Peyer's patch (tissue), 4 donors: ENCODE data around the gene MS4A10.

Experiments used
- POLR2A ChIP-seq, 2 donors: fragments of 450-650 bp; IDR thresholded peaks; one replicate each; pipeline ENCODE4 v1.5.1; 2017; ENCODE audit warnings: antibody characterized with exemption in 2 of 2, mild to moderate bottlenecking in 2 of 2, moderate library complexity in 2 of 2
- TF ChIP-seq, protein P1 (sequence below), 6 experiments: fragments of 450-650 bp in 4 of 6; fragments of 200-600 bp in 2 of 6; sonication (generic) in 1 of 6; IDR thresholded peaks; one replicate each; pipeline ENCODE4 v1.5.1; 2017 to 2019; ENCODE audit warnings: antibody characterized with exemption in 6 of 6, mild to moderate bottlenecking in 3 of 6, moderate library complexity in 1 of 6

DNA sequence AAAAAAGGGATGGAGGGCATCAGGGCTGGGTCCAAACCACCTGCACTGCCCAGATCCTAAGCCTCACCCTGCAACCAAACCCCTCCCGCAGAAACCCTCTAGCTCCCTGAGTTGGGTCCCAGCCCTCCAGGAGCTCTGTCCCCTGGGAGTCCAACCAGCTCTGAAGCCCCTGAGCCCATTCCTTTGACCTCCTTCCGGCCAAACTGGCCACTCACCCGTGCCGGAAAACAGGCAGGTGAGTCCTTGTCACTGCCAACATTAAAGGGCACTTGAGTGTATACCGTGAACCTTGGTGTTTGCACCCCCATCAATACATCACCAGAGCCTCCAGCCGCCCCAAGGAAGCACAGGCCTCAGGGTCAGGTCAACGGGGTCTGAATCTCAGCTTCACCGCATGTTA is 16.9 kb upstream of the MS4A10 start:
- TF ChIP-seq, protein P1, sequence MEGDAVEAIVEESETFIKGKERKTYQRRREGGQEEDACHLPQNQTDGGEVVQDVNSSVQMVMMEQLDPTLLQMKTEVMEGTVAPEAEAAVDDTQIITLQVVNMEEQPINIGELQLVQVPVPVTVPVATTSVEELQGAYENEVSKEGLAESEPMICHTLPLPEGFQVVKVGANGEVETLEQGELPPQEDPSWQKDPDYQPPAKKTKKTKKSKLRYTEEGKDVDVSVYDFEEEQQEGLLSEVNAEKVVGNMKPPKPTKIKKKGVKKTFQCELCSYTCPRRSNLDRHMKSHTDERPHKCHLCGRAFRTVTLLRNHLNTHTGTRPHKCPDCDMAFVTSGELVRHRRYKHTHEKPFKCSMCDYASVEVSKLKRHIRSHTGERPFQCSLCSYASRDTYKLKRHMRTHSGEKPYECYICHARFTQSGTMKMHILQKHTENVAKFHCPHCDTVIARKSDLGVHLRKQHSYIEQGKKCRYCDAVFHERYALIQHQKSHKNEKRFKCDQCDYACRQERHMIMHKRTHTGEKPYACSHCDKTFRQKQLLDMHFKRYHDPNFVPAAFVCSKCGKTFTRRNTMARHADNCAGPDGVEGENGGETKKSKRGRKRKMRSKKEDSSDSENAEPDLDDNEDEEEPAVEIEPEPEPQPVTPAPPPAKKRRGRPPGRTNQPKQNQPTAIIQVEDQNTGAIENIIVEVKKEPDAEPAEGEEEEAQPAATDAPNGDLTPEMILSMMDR (IDR thresholded peaks at IDR 0.05) = no peak
- TF ChIP-seq POLR2A (IDR thresholded peaks at IDR 0.05) = no peak
